Lower leg skin (tissue), 3 donors: Measurements from ENCODE around the gene AGPAT1.

Source experiments
- POLR2A ChIP-seq, 2 donors: fragments of 450-650 bp; IDR thresholded peaks; one replicate each; pipeline ENCODE4 v1.6.1; 2016 to 2017; ENCODE audit warnings: antibody characterized with exemption in 2 of 2, mild to moderate bottlenecking in 1 of 2, moderate library complexity in 1 of 2
- TF ChIP-seq, protein P1 (sequence below), 3 donors: fragments of 450-650 bp; IDR thresholded peaks; one replicate each; pipeline ENCODE4 v1.5.1; 2016; ENCODE audit warnings: antibody characterized with exemption in 3 of 3, mild to moderate bottlenecking in 3 of 3, moderate library complexity in 2 of 3

DNA sequence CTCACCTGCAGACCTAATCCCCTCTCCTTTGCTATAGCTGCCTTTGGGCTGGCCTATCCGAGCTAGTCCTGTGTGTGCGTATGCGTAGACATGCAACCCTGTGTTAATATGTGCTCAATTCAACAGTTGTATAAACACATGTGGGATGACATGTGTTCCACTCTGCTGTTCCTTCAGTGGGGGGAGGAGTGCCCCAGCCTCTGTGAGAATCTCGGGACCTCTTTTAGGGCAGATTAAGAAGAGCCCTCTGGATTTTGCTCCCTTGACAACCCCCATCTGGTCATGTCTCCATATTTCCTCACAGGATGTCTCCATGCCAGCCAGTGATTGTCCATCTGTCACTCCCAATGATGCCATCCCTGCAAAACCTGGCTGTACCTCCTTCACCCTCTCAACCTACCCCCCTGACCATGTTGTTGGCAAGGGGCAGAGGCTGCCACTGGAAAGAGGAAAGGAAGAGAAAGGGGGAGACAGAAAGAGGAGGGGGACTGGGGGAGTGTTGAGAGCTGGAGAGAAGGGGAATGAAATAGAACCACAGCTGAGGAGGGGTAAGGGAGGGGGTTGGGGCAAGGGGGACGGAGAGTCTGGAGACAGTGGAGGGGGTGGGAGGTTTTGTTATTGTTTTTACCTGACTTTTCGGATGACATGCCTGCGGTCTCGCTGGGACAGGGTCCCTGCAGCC, 24.6 kb downstream of the AGPAT1 start:
- no peak for TF ChIP-seq POLR2A (IDR thresholded peaks at IDR 0.05)
- TF ChIP-seq, protein P1, sequence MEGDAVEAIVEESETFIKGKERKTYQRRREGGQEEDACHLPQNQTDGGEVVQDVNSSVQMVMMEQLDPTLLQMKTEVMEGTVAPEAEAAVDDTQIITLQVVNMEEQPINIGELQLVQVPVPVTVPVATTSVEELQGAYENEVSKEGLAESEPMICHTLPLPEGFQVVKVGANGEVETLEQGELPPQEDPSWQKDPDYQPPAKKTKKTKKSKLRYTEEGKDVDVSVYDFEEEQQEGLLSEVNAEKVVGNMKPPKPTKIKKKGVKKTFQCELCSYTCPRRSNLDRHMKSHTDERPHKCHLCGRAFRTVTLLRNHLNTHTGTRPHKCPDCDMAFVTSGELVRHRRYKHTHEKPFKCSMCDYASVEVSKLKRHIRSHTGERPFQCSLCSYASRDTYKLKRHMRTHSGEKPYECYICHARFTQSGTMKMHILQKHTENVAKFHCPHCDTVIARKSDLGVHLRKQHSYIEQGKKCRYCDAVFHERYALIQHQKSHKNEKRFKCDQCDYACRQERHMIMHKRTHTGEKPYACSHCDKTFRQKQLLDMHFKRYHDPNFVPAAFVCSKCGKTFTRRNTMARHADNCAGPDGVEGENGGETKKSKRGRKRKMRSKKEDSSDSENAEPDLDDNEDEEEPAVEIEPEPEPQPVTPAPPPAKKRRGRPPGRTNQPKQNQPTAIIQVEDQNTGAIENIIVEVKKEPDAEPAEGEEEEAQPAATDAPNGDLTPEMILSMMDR (IDR thresholded peaks at IDR 0.05), result no peak
